IMR-90 (cell line): Measurements from ENCODE around the gene DNAH5. TPM values are rescaled to one million over a fixed set of nuclear protein-coding genes. Genes with fewer than 3 reads are reported as not detected.

ENCODE experiments used
- ATAC-seq: fragments of 200-7000 bp; cut with Tn5 transposase; 2 replicates; pipeline ENCODE4 v1.9.1; 2020; ENCODE audit warnings: low read depth, mild to moderate bottlenecking, moderate library complexity
- BruUV-seq: library from RNA; stranded (reverse); fragments of 400-500 nt; replicated peaks from 2 replicates; lab custom pipeline; 2021; lab: Mats Ljungman, UMichigan
- CTCF ChIA-PET: fragments of 300-600 bp; formaldehyde crosslinking; extraction: SDS; loops from one replicate; lab custom pipeline; 2021; ENCODE audit warnings: antibody characterized with exemption; lab: Yijun Ruan, JAX
- POLR2A ChIA-PET: fragments of 300-600 bp; sonication (Branson Sonifier 250); formaldehyde crosslinking; loops from one replicate; lab custom pipeline; 2022; ENCODE audit warnings: antibody characterized with exemption; ENCODE audit not compliant: unreplicated experiment; lab: Charles Lee
- DNase-seq: peaks from one replicate; pipeline ENCODE4 v3.0.0; 2013
- H2AFZ ChIP-seq: replicated peaks from 2 replicates; pipeline ENCODE3; 2013; ENCODE audit warnings: low read length, mild to moderate bottlenecking; ENCODE audit not compliant: poor library complexity
- H2AK5ac ChIP-seq: 2 replicates; pipeline ENCODE4 v1.6.1; 2013; ENCODE audit warnings: low read depth, low read length, inconsistent platforms
- H2AK9ac ChIP-seq: replicated peaks from 2 replicates; pipeline ENCODE3; 2013; ENCODE audit warnings: mild to moderate bottlenecking, low read depth, low read length, moderate library complexity; ENCODE audit not compliant: poor library complexity
- H2BK120ac ChIP-seq: 2 replicates; pipeline ENCODE4 v1.6.1; 2013; ENCODE audit warnings: low read depth, low read length, inconsistent platforms
- H2BK15ac ChIP-seq: 3 replicates; pipeline ENCODE4 v1.6.1; 2013; ENCODE audit warnings: low read depth, low read length, inconsistent platforms
- H2BK20ac ChIP-seq: 2 replicates; pipeline ENCODE4 v1.6.1; 2013; ENCODE audit warnings: low read depth, mild to moderate bottlenecking, inconsistent platforms, low read length, moderate library complexity
- H2BK5ac ChIP-seq: 2 replicates; pipeline ENCODE4 v1.6.1; 2013; ENCODE audit warnings: mild to moderate bottlenecking, low read depth, low read length, inconsistent platforms; ENCODE audit not compliant: poor library complexity, severe bottlenecking
- H3K14ac ChIP-seq: replicated peaks from 2 replicates; pipeline ENCODE4 v1.6.1; 2013; ENCODE audit warnings: low read depth, low read length, inconsistent platforms
- H3K18ac ChIP-seq: 2 replicates; pipeline ENCODE4 v1.6.1; 2013; ENCODE audit warnings: low read depth, low read length, control low read depth
- H3K23ac ChIP-seq: 2 replicates; pipeline ENCODE4 v1.6.1; 2013; ENCODE audit warnings: low read depth, low read length, inconsistent platforms
- H3K27ac ChIP-seq: 2 replicates; pipeline ENCODE4 v1.5.1; 2013; ENCODE audit warnings: mild to moderate bottlenecking, control low read depth, low read length; ENCODE audit not compliant: insufficient read depth
- H3K27me3 ChIP-seq: 2 replicates; pipeline ENCODE4 v1.6.1; 2013; ENCODE audit warnings: low read length; ENCODE audit not compliant: control insufficient read depth, insufficient read depth
- H3K36me3 ChIP-seq: 2 replicates; pipeline ENCODE4 v1.6.1; 2013; ENCODE audit warnings: low read length, mixed read lengths; ENCODE audit not compliant: control insufficient read depth, insufficient read depth
- H3K4ac ChIP-seq: 2 replicates; pipeline ENCODE4 v1.6.1; 2013; ENCODE audit warnings: low read depth, low read length, inconsistent platforms
- H3K4me1 ChIP-seq: 2 replicates; pipeline ENCODE4 v1.6.1; 2013; ENCODE audit warnings: low read length, mixed read lengths; ENCODE audit not compliant: control insufficient read depth, insufficient read depth
- H3K4me2 ChIP-seq: 2 replicates; pipeline ENCODE4 v1.6.1; 2013; ENCODE audit warnings: low read depth, mild to moderate bottlenecking, control low read depth, low read length, moderate library complexity
- H3K4me3 ChIP-seq: 2 replicates; pipeline ENCODE4 v1.5.1; 2013; ENCODE audit warnings: low read depth, mild to moderate bottlenecking, control low read depth, low read length, moderate library complexity; ENCODE audit not compliant: insufficient read depth
- H3K56ac ChIP-seq: 2 replicates; pipeline ENCODE4 v1.6.1; 2013; ENCODE audit warnings: low read length, inconsistent platforms; ENCODE audit not compliant: insufficient read depth; ENCODE audit errors: extremely low read depth
- H3K79me1 ChIP-seq, 2 experiments: 2 replicates each; pipeline ENCODE4 v1.6.1; 2013; ENCODE audit warnings: low read length in 2 of 2, inconsistent platforms in 1 of 2, low read depth in 1 of 2
- H3K9ac ChIP-seq: 2 replicates; pipeline ENCODE4 v1.6.1; 2013; ENCODE audit warnings: low read depth, low read length, control low read depth
- H3K9me1 ChIP-seq: 2 replicates; pipeline ENCODE4 v1.6.1; 2013; ENCODE audit warnings: low read length, inconsistent platforms; ENCODE audit not compliant: insufficient read depth
- H3K9me3 ChIP-seq: 2 replicates; pipeline ENCODE4 v1.6.1; 2013; ENCODE audit warnings: low read length; ENCODE audit not compliant: control insufficient read depth, insufficient read depth
- H4K20me1 ChIP-seq: 2 replicates; pipeline ENCODE4 v1.6.1; 2013; ENCODE audit warnings: low read length, inconsistent platforms; ENCODE audit not compliant: insufficient read depth
- H4K5ac ChIP-seq: 2 replicates; pipeline ENCODE4 v1.6.1; 2013; ENCODE audit warnings: mild to moderate bottlenecking, low read depth, low read length, control low read depth
- H4K8ac ChIP-seq, 2 experiments: 2 replicates each; pipeline ENCODE4 v1.6.1; 2013; ENCODE audit warnings: low read depth in 2 of 2, low read length in 2 of 2, control low read depth in 1 of 2, inconsistent platforms in 1 of 2
- H4K91ac ChIP-seq: 2 replicates; pipeline ENCODE4 v1.6.1; 2013; ENCODE audit warnings: low read depth, low read length, inconsistent platforms; ENCODE audit not compliant: insufficient read depth
- BHLHE40 ChIP-seq: fragments of 150-350 bp; IDR thresholded peaks from 2 replicates; pipeline ENCODE4 v1.6.1; 2016; ENCODE audit warnings: mild to moderate bottlenecking, low read depth, low read length
- CHD1 ChIP-seq: IDR thresholded peaks from 2 replicates; pipeline ENCODE4 v1.6.1; 2012; ENCODE audit warnings: low read depth, low read length, improper control_type of control experiment
- MAFK ChIP-seq: IDR thresholded peaks from 2 replicates; pipeline ENCODE4 v1.6.1; 2012; ENCODE audit warnings: low read depth, low read length, improper control_type of control experiment
- POLR2A ChIP-seq: IDR thresholded peaks from 2 replicates; pipeline ENCODE4 v1.6.1; 2012; ENCODE audit warnings: mild to moderate bottlenecking, low read depth, low read length
- RAD21 ChIP-seq: IDR thresholded peaks from 2 replicates; pipeline ENCODE4 v1.6.1; 2012; ENCODE audit warnings: low read length, improper control_type of control experiment
- WGBS, 2 experiments: methylation state at CpG; one replicate each; pipeline versions ENCODE4 v1.1.5 to v1.1.7; 2013; ENCODE audit warnings: missing lambda C conversion rate in 2 of 2; ENCODE audit not compliant: insufficient read length in 1 of 2; ENCODE audit errors: extremely low coverage in 2 of 2; 5-methylcytosine and 5-hydroxymethylcytosine counted together
- dilution Hi-C: fragments of 300-500 bp; cut with HindIII; formaldehyde crosslinking; loops from one replicate; pipeline ENCODE4 v1.14.3; 2018; ENCODE audit warnings: low sequenced_read_pairs; ENCODE audit not compliant: unreplicated experiment
- in situ Hi-C: fragments of 300-500 bp; cut with MboI; formaldehyde crosslinking; loops from 3 replicates; pipeline ENCODE4 v1.14.3; 2019; ENCODE audit warnings: low sequenced_read_pairs, inconsistent platforms, mixed read lengths
- intact Hi-C: fragments of 100-400 bp; cut with micrococcal nuclease; formaldehyde crosslinking; loops from 2 replicates; pipeline ENCODE4 v1.10.0; 2022
- polyA plus RNA-seq, 3 experiments: library from polyadenylated mRNA; depleted of rRNA; stranded (reverse); fragments of >200 nt; gene quantifications; 2 replicates each; pipeline ENCODE4 v1.2.3, GENCODE V29; 2012; ENCODE audit warnings: low replicate concordance in 1 of 3
- total RNA-seq: library from RNA; depleted of rRNA; stranded (reverse); fragments of >200 nt; gene quantifications from 2 replicates; pipeline ENCODE4 v1.2.3, GENCODE V29; 2012
- TF ChIP-seq, protein P1 (sequence below): fragments of 150-350 bp; IDR thresholded peaks from 2 replicates; pipeline ENCODE4 v1.6.1; 2016; ENCODE audit warnings: low read depth, mild to moderate bottlenecking, low read length, moderate library complexity, borderline replicate concordance
- TF ChIP-seq, protein P2 (sequence below): conservative IDR thresholded peaks from 2 replicates; pipeline ENCODE4 v1.5.1; 2012; ENCODE audit warnings: mild to moderate bottlenecking, low read depth, low read length, improper control_type of control experiment

DNAH5 gene
- total and polyA plus RNA-seq, 2 of the 4 experiments (the other 2 are of a cell fraction) = 1.9 to 4.3 TPM

DNA sequence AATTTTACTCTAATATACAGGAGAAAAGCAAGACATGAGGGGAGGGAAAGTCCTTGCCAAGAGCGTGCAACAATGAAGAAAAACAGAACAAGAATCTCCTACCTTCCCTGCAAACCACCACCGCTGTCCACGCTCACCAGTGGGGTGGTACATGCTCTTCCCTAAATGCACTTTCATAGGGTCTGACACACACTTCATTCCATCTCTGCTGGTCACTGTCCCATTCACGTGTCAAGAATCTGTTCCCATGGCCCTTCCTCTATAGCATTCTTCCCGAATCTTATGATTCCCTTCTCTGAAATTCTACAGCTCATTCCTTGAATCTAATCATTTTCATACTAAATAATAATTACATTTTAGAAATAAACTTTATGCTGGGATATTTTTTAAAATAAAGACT, 11.4 kb upstream of the DNAH5 start:
- Histone ChIP-seq H2BK20ac (peak overlapping the region; percentile 32; the same call in 1 of the 2 replicates), H2AK9ac (no peak overlapping the region), H3K23ac (no peak overlapping the region), H2BK15ac (no peak overlapping the region), H2AK5ac (no peak overlapping the region), H3K36me3 (peaks cover 7% of the 10 kb centered on the region), H3K27me3 (no peaks in the 10 kb centered on the region), H3K27ac (no peak overlapping the region), H3K18ac (no peak overlapping the region), H3K14ac (no peak overlapping the region; the same call in 1 of the 2 replicates), H3K9ac (no peak overlapping the region), H3K4me2 (peak overlapping the region; percentile 28; the same call in 1 of the 2 replicates), H3K79me1 (peaks cover 0 to 18% of the 10 kb centered on the region in 2 experiments; a peak in 2 of 4 replicates), H4K8ac (no peak overlapping the region), H3K56ac (no peak overlapping the region), H2BK120ac (0 out of 2 replicates have a peak overlapping the region, but pooled peaks have one; percentile 25), H2BK5ac (no peak overlapping the region), H4K5ac (no peak overlapping the region), H4K91ac (no peak overlapping the region), H3K9me1 (peaks cover 12% of the 10 kb centered on the region), H3K9me3 (no peaks in the 10 kb centered on the region), H3K4ac (0 out of 2 replicates have a peak overlapping the region, but pooled peaks have one; percentile 33), H4K20me1 (no peaks in the 10 kb centered on the region), H2AFZ (no peak overlapping the region), H3K4me1 (peaks cover 4% of the 10 kb centered on the region), H3K4me3 (no peak overlapping the region)
- BruUV-seq = no TSS peak
- TF ChIP-seq BHLHE40 (peak; percentile 31; the same call in 1 of the 2 replicates), MAFK (no peak), RAD21 (no peak), POLR2A (no peak), CHD1 (no peak)
- TF ChIP-seq, protein P1, sequence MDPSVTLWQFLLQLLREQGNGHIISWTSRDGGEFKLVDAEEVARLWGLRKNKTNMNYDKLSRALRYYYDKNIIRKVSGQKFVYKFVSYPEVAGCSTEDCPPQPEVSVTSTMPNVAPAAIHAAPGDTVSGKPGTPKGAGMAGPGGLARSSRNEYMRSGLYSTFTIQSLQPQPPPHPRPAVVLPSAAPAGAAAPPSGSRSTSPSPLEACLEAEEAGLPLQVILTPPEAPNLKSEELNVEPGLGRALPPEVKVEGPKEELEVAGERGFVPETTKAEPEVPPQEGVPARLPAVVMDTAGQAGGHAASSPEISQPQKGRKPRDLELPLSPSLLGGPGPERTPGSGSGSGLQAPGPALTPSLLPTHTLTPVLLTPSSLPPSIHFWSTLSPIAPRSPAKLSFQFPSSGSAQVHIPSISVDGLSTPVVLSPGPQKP = no peak
- TF ChIP-seq, protein P2, sequence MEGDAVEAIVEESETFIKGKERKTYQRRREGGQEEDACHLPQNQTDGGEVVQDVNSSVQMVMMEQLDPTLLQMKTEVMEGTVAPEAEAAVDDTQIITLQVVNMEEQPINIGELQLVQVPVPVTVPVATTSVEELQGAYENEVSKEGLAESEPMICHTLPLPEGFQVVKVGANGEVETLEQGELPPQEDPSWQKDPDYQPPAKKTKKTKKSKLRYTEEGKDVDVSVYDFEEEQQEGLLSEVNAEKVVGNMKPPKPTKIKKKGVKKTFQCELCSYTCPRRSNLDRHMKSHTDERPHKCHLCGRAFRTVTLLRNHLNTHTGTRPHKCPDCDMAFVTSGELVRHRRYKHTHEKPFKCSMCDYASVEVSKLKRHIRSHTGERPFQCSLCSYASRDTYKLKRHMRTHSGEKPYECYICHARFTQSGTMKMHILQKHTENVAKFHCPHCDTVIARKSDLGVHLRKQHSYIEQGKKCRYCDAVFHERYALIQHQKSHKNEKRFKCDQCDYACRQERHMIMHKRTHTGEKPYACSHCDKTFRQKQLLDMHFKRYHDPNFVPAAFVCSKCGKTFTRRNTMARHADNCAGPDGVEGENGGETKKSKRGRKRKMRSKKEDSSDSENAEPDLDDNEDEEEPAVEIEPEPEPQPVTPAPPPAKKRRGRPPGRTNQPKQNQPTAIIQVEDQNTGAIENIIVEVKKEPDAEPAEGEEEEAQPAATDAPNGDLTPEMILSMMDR = no peak
- ChIA-PET POLR2A (no interaction called here), CTCF (interaction anchor here (1.4 kb wide), 1 partner anchor 23 kb away, joined by 3 read pairs; no protein-coding TSS in a partner anchor)
- dilution Hi-C loops = no loop called here
- intact Hi-C loops = loop anchor here (2.0 to 10.0 kb wide), 5 partner anchors 125 to 705 kb away; no protein-coding TSS in a partner anchor
- 47% methylated on average over 2 of the region's 5 CpGs; no CpG with 5 or more reads in 1 of the 2 experiments for WGBS, 2 experiments
- peak; percentile 70 for DNase-seq
- in situ Hi-C loops = no loop called here
- peak; percentile 12; the same call in 1 of the 2 replicates for ATAC-seq
